ENCODE results near the gene PTGIS. TPM values are rescaled to one million over a fixed set of nuclear protein-coding genes. Genes with fewer than 3 reads are reported as not detected.

Gene PTGIS
- total and polyA plus RNA-seq, 2 of the 4 experiments (the other 2 are of a cell fraction): 1.6 to 2.6 TPM

DNA sequence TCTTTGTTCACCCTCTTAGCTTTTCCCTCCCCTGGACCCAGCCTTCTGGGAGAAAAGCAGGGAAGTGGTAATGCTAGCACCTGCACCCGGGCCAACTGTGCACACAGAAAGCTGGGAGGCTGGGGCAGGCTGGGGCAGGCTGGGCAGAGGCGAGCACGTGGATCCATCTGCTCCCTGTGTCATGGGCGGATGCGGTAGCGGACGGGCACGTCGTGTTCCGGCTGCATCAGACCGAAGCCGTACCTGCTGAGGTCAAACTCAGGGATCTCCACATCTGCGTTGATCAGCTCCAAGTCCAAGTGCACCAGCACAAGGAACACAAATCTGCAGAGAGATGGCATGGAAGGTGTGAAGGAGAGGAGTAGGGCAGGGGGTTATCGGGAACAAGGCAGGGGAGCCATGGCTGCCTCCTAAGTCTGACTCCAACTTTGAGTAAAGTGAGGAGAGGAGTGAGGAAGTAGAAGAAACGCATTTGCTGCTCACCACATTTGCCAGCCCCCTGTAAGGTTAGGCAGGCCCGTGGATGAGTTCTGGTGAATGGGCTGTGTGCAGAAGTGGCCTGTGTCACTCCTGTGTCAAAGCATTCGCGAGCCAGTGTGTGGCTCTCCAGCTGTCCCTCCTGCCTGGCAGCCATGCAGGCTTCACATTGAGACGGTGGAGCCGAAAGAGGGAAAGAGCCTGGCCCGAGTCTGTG is 60.0 kb downstream of the PTGIS start:
- Histone ChIP-seq H4K91ac (ENCODE audit: insufficient read depth, low read depth, low read length) (no peak overlapping the region), H3K56ac (ENCODE audit: extremely low read depth, insufficient read depth, low read length) (no peak overlapping the region)
- intact Hi-C loops (cut with micrococcal nuclease): loop anchor here (1.0 kb wide), 1 partner anchor 174 kb away; no protein-coding TSS in a partner anchor

More for the DNA sequence above, 60.0 kb downstream of the PTGIS start:
- 88% methylated on average over 17 of the region's 21 CpGs; no CpG with 5 or more reads in 1 of the 2 experiments for WGBS, 2 experiments (ENCODE audit: extremely low coverage in 2 of 2, insufficient read length in 1 of 2)
- H3K79me1 ChIP-seq (ENCODE audit: low read depth in 1 of 2, low read length in 2 of 2): no peaks in the 10 kb centered on the region
- H3K4me3 ChIP-seq (ENCODE audit: insufficient read depth, low read depth, low read length): no peak overlapping the region
- POLR2A ChIA-PET (ENCODE audit: unreplicated experiment): no interaction called here
- no peak overlapping the region for H3K23ac ChIP-seq (ENCODE audit: low read depth, low read length)
- peaks cover 11% of the 10 kb centered on the region for H3K27me3 ChIP-seq (ENCODE audit: control insufficient read depth, insufficient read depth, low read length)
- no peak overlapping the region for H3K4me2 ChIP-seq (ENCODE audit: low read depth, low read length)
- CTCF ChIA-PET: interaction anchor here (0.7 kb wide), 1 partner anchor 174 kb away, joined by 4 read pairs; no protein-coding TSS in a partner anchor
- DNase-seq (no peak), ATAC-seq (ENCODE audit: low read depth) (no peak)
- H4K20me1 ChIP-seq (ENCODE audit: insufficient read depth, low read length): peaks cover 3% of the 10 kb centered on the region; the same call in 1 of the 2 replicates
- no peaks in the 10 kb centered on the region for H3K9me3 ChIP-seq (ENCODE audit: control insufficient read depth, insufficient read depth, low read length)
- dilution Hi-C loops (cut with HindIII; ENCODE audit: low sequenced_read_pairs, unreplicated experiment) (no loop called here), in situ Hi-C loops (cut with MboI; ENCODE audit: low sequenced_read_pairs) (no loop called here)
- H2AK5ac ChIP-seq (ENCODE audit: low read depth, low read length): no peak overlapping the region
- H2AK9ac ChIP-seq (replicated peaks; ENCODE audit: low read depth, low read length, poor library complexity): no peak overlapping the region
- TF ChIP-seq, protein P1, sequence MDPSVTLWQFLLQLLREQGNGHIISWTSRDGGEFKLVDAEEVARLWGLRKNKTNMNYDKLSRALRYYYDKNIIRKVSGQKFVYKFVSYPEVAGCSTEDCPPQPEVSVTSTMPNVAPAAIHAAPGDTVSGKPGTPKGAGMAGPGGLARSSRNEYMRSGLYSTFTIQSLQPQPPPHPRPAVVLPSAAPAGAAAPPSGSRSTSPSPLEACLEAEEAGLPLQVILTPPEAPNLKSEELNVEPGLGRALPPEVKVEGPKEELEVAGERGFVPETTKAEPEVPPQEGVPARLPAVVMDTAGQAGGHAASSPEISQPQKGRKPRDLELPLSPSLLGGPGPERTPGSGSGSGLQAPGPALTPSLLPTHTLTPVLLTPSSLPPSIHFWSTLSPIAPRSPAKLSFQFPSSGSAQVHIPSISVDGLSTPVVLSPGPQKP (IDR thresholded peaks at IDR 0.05; ENCODE audit: borderline replicate concordance, low read depth, low read length): no peak
- TF ChIP-seq FOS (IDR thresholded peaks at IDR 0.05; ENCODE audit: low read depth, low read length) (no peak), POLR2A (IDR thresholded peaks at IDR 0.05; ENCODE audit: low read depth, low read length) (no peak), MAZ (IDR thresholded peaks at IDR 0.05; ENCODE audit: borderline replicate concordance, low read depth, low read length) (no peak), CTCF (conservative IDR thresholded peaks at IDR 0.05; ENCODE audit: low read depth, low read length) (no peak), CEBPB (IDR thresholded peaks at IDR 0.05; ENCODE audit: low read depth, low read length) (no peak)
- no peak overlapping the region for H2BK5ac ChIP-seq (ENCODE audit: low read depth, low read length, poor library complexity, severe bottlenecking)
- H3K4me1 ChIP-seq (ENCODE audit: control insufficient read depth, insufficient read depth, low read length): peaks cover 2% of the 10 kb centered on the region; the same call in 1 of the 2 replicates
- no peak overlapping the region for H2AFZ ChIP-seq (replicated peaks; ENCODE audit: low read length, poor library complexity)
- no peak overlapping the region for H2BK120ac ChIP-seq (ENCODE audit: low read depth, low read length)
- BruUV-seq (replicated peaks): no TSS peak
- no peak overlapping the region for H3K27ac ChIP-seq (ENCODE audit: insufficient read depth, low read length)
- no peak overlapping the region for H4K8ac ChIP-seq (ENCODE audit: low read depth in 2 of 2, low read length in 2 of 2)
- no peak overlapping the region for H3K14ac ChIP-seq (replicated peaks; ENCODE audit: low read depth, low read length)
- no peak overlapping the region for H2BK15ac ChIP-seq (ENCODE audit: low read depth, low read length)
- H4K5ac ChIP-seq (ENCODE audit: low read depth, low read length): no peak overlapping the region
- no peak overlapping the region for H3K18ac ChIP-seq (ENCODE audit: low read depth, low read length)
- no peaks in the 10 kb centered on the region for H3K36me3 ChIP-seq (ENCODE audit: control insufficient read depth, insufficient read depth, low read length)
- no peak overlapping the region for H2BK20ac ChIP-seq (ENCODE audit: low read depth, low read length)
- no peak overlapping the region for H3K9ac ChIP-seq (ENCODE audit: low read depth, low read length)
- no peak overlapping the region for H3K4ac ChIP-seq (ENCODE audit: low read depth, low read length)
- no peaks in the 10 kb centered on the region for H3K9me1 ChIP-seq (ENCODE audit: insufficient read depth, low read length)
